K562 (cell line): Measurements from ENCODE around the gene SEC24B. TPM values are rescaled to one million over a fixed set of nuclear protein-coding genes. Genes with fewer than 3 reads are reported as not detected.

Experiments used
- ATAC-seq: fragments of 200-7000 bp; cut with Tn5 transposase; 3 replicates; pipeline ENCODE4 v1.9.1; 2020; ENCODE audit warnings: moderate library complexity
- BruUV-seq: library from RNA; stranded (reverse); fragments of 400-500 nt; replicated peaks from 2 replicates; lab custom pipeline; 2021; lab: Mats Ljungman, UMichigan
- CTCF ChIA-PET: fragments of 300-600 bp; formaldehyde crosslinking; extraction: SDS; loops from one replicate; lab custom pipeline; 2021; ENCODE audit warnings: low intra/inter-chr PET ratio; lab: Yijun Ruan, JAX
- POLR2A ChIA-PET: fragments of 300-600, 350-650 bp; sonication (Branson Sonifier 250); formaldehyde crosslinking; extraction: SDS; loops from one replicate; lab custom pipeline; 2021; ENCODE audit warnings: antibody characterized with exemption, inconsistent platforms; lab: Yijun Ruan, JAX
- DNase-seq, 4 experiments: peaks; one replicate each; pipeline versions ENCODE4 v3.0.0 to v3.0.0-alpha.2; 2011 to 2018; ENCODE audit warnings: low spot score in 3 of 4, mixed read lengths in 3 of 4; ENCODE audit errors: extremely low read depth in 1 of 4
- FAIRE-seq: peaks from 2 replicates; lab custom pipeline; 2011; peaks lifted over from hg19 to GRCh38; lab: Jason Lieb, UNC
- H2AFZ ChIP-seq: 2 replicates; pipeline ENCODE4 v1.6.0; 2011; ENCODE audit warnings: low read depth, low read length, control low read depth, inconsistent platforms
- H3K27ac ChIP-seq: fragments of 200-600 bp; 3 replicates; pipeline ENCODE4 v1.8.0; 2011; ENCODE audit warnings: low read depth, mild to moderate bottlenecking, control low read depth, inconsistent platforms, low read length, moderate library complexity, mixed read lengths; ENCODE audit errors: extremely low read depth
- H3K27me3 ChIP-seq, 2 experiments: fragments of 300-600 bp in 1 of 2; 2 replicates in 1 of 2; 3 replicates in 1 of 2; pipeline versions ENCODE4 v1.6.0 to v1.8.0; 2011; ENCODE audit warnings: inconsistent platforms in 2 of 2, low read length in 2 of 2, mild to moderate bottlenecking in 1 of 2, mixed read lengths in 1 of 2, moderate library complexity in 1 of 2; ENCODE audit not compliant: control insufficient read depth in 2 of 2, insufficient read depth in 2 of 2
- H3K36me3 ChIP-seq: fragments of 300-600 bp; 3 replicates; pipeline ENCODE4 v1.8.0; 2011; ENCODE audit warnings: mild to moderate bottlenecking, low read length, inconsistent platforms; ENCODE audit not compliant: control insufficient read depth, insufficient read depth
- H3K4me1 ChIP-seq, 2 experiments: fragments of 200-600 bp in 1 of 2; replicated peaks in 1 of 2; 2 replicates in 1 of 2; 3 replicates in 1 of 2; pipeline versions ENCODE4 v1.5.1 to v1.8.0; 2011; ENCODE audit warnings: inconsistent platforms in 2 of 2, low read length in 2 of 2, mild to moderate bottlenecking in 1 of 2, mixed read lengths in 1 of 2, moderate library complexity in 1 of 2; ENCODE audit not compliant: control insufficient read depth in 2 of 2, insufficient read depth in 2 of 2
- H3K4me2 ChIP-seq: 2 replicates; pipeline ENCODE4 v1.6.1; 2011; ENCODE audit warnings: low read length, control low read depth, inconsistent platforms, mixed read lengths; ENCODE audit not compliant: insufficient read depth
- H3K4me3 ChIP-seq: fragments of 200-600 bp; sonication (generic), shearing (Covaris generic); 2 replicates; pipeline ENCODE4 v1.5.1; 2016; ENCODE audit warnings: control low read depth, inconsistent platforms
- H3K79me2 ChIP-seq: fragments of 200-600 bp; 3 replicates; pipeline ENCODE4 v1.8.0; 2011; ENCODE audit warnings: low read length, inconsistent platforms; ENCODE audit not compliant: control insufficient read depth, insufficient read depth
- H3K9ac ChIP-seq, 2 experiments: 2 replicates each; pipeline versions ENCODE4 v1.6.0 to v1.6.1; 2011; ENCODE audit warnings: low read depth in 2 of 2, low read length in 2 of 2, control low read depth in 1 of 2, inconsistent platforms in 1 of 2, mild to moderate bottlenecking in 1 of 2, mixed read lengths in 1 of 2; ENCODE audit not compliant: insufficient read depth in 1 of 2
- H3K9me1 ChIP-seq: one replicate; pipeline ENCODE4 v1.6.0; 2011; ENCODE audit warnings: inconsistent platforms, mild to moderate bottlenecking, low read length, moderate library complexity; ENCODE audit not compliant: control insufficient read depth, insufficient read depth
- H3K9me3 ChIP-seq: replicated peaks from 2 replicates; pipeline ENCODE4 v1.5.1; 2011; ENCODE audit warnings: low read depth, low read length, inconsistent platforms; ENCODE audit not compliant: control insufficient read depth, insufficient read depth
- H4K20me1 ChIP-seq: replicated peaks from 2 replicates; pipeline ENCODE4 v1.6.1; 2011; ENCODE audit warnings: low read length, inconsistent platforms, mixed read lengths; ENCODE audit not compliant: control insufficient read depth, insufficient read depth
- AFF4 ChIP-seq: sonication (generic); formaldehyde crosslinking; IDR thresholded peaks from 2 replicates; pipeline ENCODE4 v1.8.0; 2023; ENCODE audit warnings: mild to moderate bottlenecking, missing genetic modification reagents
- ATF7 ChIP-seq: fragments of 450-650 bp; IDR thresholded peaks from 2 replicates; pipeline ENCODE4 v1.7.1; 2014; ENCODE audit warnings: mild to moderate bottlenecking, moderate library complexity
- ELF4 ChIP-seq: fragments of 450-650 bp; formaldehyde crosslinking; IDR thresholded peaks from 2 replicates; pipeline ENCODE4 v1.4.0; 2022; ENCODE audit warnings: missing genetic modification characterization
- KAT2B ChIP-seq: IDR thresholded peaks from one replicate; pipeline ENCODE4 v1.6.1; 2012; ENCODE audit warnings: low read depth, mild to moderate bottlenecking, control low read depth, inconsistent platforms, low read length, moderate library complexity
- PML ChIP-seq: IDR thresholded peaks from 2 replicates; pipeline ENCODE4 v1.6.1; 2012; ENCODE audit warnings: low read length, inconsistent platforms
- PRPF4 ChIP-seq: fragments of 200-400 bp; formaldehyde crosslinking; IDR thresholded peaks from one replicate; pipeline ENCODE4 v1.6.1; 2017; ENCODE audit warnings: low read length, low read depth, mild to moderate bottlenecking; ENCODE audit not compliant: insufficient read depth, poor library complexity, severe bottlenecking
- RREB1 ChIP-seq: fragments of 250-450 bp; sonication (Bioruptor Pico); IDR thresholded peaks from 2 replicates; pipeline ENCODE4 v1.4.0; 2020
- ZNF551 ChIP-seq: fragments of 250-450 bp; sonication (Bioruptor Pico); IDR thresholded peaks from 2 replicates; pipeline ENCODE4 v1.5.0; 2021; ENCODE audit warnings: mild to moderate bottlenecking, moderate library complexity
- in situ Hi-C: fragments of 300-500 bp; cut with MboI; formaldehyde crosslinking; loops from 4 replicates; pipeline ENCODE4 v1.15.0; 2018; ENCODE audit warnings: inconsistent platforms, mixed read lengths
- intact Hi-C: fragments of 100-400 bp; cut with micrococcal nuclease; formaldehyde crosslinking; loops from 2 replicates; pipeline ENCODE4 v1.14.2; 2022
- polyA plus RNA-seq, 8 experiments: library from polyadenylated mRNA; depleted of rRNA in 4 of 8; stranded (reverse) in 5 of 8; unstranded in 3 of 8; fragments of >200 nt; fragmentation: Nextera tagmentation in 2 of 8; fragmentation: Illumina TruSeq in 1 of 8; extraction: Ambion mirVana in 2 of 8; extraction: Trizol in 1 of 8; gene quantifications; 2 replicates each; pipeline versions ENCODE4 v1.2.1 to v1.2.3, GENCODE V29; 2011 to 2014; ENCODE audit warnings: inconsistent platforms in 1 of 8, missing spikeins in 1 of 8
- total RNA-seq, 7 experiments: library from RNA; depleted of rRNA in 6 of 7; stranded (reverse); fragments of >200 nt in 6 of 7; fragmentation: Illumina TruSeq in 2 of 7; extraction: Trizol in 2 of 7; gene quantifications; 2 replicates each; pipeline versions ENCODE4 v1.2.1 to v1.2.3, GENCODE V29; 2011 to 2021; ENCODE audit warnings: low replicate concordance in 1 of 7

Gene SEC24B
- total and polyA plus RNA-seq, 9 of the 15 experiments (the other 6 are each of a cell fraction or from before 2014, with no cell fraction given), result 6.3 to 46.4 (median 17.1) TPM

- Histone ChIP-seq H3K36me3 (no peaks in the 10 kb centered on the region), H3K27me3 (no peaks in the 10 kb centered on the region), H3K4me3 (no peak overlapping the region), H2AFZ (no peak overlapping the region), H3K79me2 (no peaks in the 10 kb centered on the region), H3K9ac (no peak overlapping the region), H4K20me1 (no peaks in the 10 kb centered on the region), H3K9me3 (no peaks in the 10 kb centered on the region), H3K27ac (no peak overlapping the region), H3K4me2 (no peak overlapping the region), H3K9me1 (no peaks in the 10 kb centered on the region), H3K4me1 (peaks cover 0 to 5% of the 10 kb centered on the region in 2 experiments; a peak in 3 of 5 replicates)
- in situ Hi-C loops, result no loop called here
- intact Hi-C loops, result no loop called here
- CTCF ChIA-PET, result no interaction called here
- no TSS peak for BruUV-seq
- peak; percentile 64 for FAIRE-seq
- ATAC-seq, result no peak
- no peak for DNase-seq
- TF ChIP-seq ZNF551 (CRISPR knock-in tag) (no peak), AFF4 (no peak), ATF7 (no peak), PRPF4 (no peak), ELF4 (CRISPR knock-in tag) (no peak), PML (no peak), KAT2B (no peak), RREB1 (CRISPR knock-in tag) (no peak)
- POLR2A ChIA-PET, result no interaction called here
These were observed 43.4 kb upstream of the SEC24B start for GRCh38 chr4:109390115-109390768.
